ENCODE measurements around the gene MIOX. TPM values are rescaled to one million over a fixed set of nuclear protein-coding genes. Genes with fewer than 3 reads are reported as not detected.

The MIOX gene
- total and polyA plus RNA-seq, 2 experiments from 2014 or later: not detected

- no peak for TF ChIP-seq ZNF462 (CRISPR knock-in tag; IDR thresholded peaks at IDR 0.05)
- no peak for TF ChIP-seq NANOG (IDR thresholded peaks at IDR 0.05; ENCODE audit: borderline replicate concordance)
- no peak for TF ChIP-seq POLR2AphosphoS5 (IDR thresholded peaks at IDR 0.05; ENCODE audit: low read depth)
- no peak for TF ChIP-seq JUNB (IDR thresholded peaks at IDR 0.05; ENCODE audit: unreplicated experiment)
- no peak for TF ChIP-seq ZNF114 (CRISPR knock-in tag; IDR thresholded peaks at IDR 0.05)
- TF ChIP-seq, protein P1, sequence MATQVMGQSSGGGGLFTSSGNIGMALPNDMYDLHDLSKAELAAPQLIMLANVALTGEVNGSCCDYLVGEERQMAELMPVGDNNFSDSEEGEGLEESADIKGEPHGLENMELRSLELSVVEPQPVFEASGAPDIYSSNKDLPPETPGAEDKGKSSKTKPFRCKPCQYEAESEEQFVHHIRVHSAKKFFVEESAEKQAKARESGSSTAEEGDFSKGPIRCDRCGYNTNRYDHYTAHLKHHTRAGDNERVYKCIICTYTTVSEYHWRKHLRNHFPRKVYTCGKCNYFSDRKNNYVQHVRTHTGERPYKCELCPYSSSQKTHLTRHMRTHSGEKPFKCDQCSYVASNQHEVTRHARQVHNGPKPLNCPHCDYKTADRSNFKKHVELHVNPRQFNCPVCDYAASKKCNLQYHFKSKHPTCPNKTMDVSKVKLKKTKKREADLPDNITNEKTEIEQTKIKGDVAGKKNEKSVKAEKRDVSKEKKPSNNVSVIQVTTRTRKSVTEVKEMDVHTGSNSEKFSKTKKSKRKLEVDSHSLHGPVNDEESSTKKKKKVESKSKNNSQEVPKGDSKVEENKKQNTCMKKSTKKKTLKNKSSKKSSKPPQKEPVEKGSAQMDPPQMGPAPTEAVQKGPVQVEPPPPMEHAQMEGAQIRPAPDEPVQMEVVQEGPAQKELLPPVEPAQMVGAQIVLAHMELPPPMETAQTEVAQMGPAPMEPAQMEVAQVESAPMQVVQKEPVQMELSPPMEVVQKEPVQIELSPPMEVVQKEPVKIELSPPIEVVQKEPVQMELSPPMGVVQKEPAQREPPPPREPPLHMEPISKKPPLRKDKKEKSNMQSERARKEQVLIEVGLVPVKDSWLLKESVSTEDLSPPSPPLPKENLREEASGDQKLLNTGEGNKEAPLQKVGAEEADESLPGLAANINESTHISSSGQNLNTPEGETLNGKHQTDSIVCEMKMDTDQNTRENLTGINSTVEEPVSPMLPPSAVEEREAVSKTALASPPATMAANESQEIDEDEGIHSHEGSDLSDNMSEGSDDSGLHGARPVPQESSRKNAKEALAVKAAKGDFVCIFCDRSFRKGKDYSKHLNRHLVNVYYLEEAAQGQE (IDR thresholded peaks at IDR 0.05; ENCODE audit: unreplicated experiment): no peak
- TF ChIP-seq, protein P2, sequence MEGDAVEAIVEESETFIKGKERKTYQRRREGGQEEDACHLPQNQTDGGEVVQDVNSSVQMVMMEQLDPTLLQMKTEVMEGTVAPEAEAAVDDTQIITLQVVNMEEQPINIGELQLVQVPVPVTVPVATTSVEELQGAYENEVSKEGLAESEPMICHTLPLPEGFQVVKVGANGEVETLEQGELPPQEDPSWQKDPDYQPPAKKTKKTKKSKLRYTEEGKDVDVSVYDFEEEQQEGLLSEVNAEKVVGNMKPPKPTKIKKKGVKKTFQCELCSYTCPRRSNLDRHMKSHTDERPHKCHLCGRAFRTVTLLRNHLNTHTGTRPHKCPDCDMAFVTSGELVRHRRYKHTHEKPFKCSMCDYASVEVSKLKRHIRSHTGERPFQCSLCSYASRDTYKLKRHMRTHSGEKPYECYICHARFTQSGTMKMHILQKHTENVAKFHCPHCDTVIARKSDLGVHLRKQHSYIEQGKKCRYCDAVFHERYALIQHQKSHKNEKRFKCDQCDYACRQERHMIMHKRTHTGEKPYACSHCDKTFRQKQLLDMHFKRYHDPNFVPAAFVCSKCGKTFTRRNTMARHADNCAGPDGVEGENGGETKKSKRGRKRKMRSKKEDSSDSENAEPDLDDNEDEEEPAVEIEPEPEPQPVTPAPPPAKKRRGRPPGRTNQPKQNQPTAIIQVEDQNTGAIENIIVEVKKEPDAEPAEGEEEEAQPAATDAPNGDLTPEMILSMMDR (conservative IDR thresholded peaks at IDR 0.05; ENCODE audit: low read depth in 2 of 2): no peak
Observed at GRCh38 chr22:50460938-50461337, 25.7 kb upstream of the MIOX start (continued).
